Activated CD8-positive, alpha-beta T cell treated with anti-CD3 and anti-CD28 coated beads for 36 hours (primary cell): ENCODE measurements around the gene KCNE4. TPM values are rescaled to one million over a fixed set of nuclear protein-coding genes. Genes with fewer than 3 reads are reported as not detected.

Experiments used
- ATAC-seq: fragments of 200-7000 bp; cut with Tn5 transposase; one replicate; pipeline ENCODE4 v1.10.0; 2021; ENCODE audit warnings: mild to moderate bottlenecking, moderate library complexity
- CTCF ChIA-PET: fragments of 350-600 bp; sonication (Branson Sonifier 250); formaldehyde crosslinking; loops from one replicate; lab custom pipeline; 2021; ENCODE audit warnings: antibody characterized with exemption; lab: Charles Lee
- POLR2A ChIA-PET: fragments of 350-600 bp; sonication (Branson Sonifier 250); formaldehyde crosslinking; loops from one replicate; lab custom pipeline; 2021; ENCODE audit warnings: antibody characterized with exemption; lab: Charles Lee
- DNase-seq: peaks from one replicate; pipeline ENCODE4 v3.0.0-alpha.2; 2020
- H3K27ac Mint-ChIP-seq: one replicate; pipeline ENCODE4 v1.8.0; 2021; ENCODE audit warnings: mild to moderate bottlenecking, mixed read lengths
- H3K27me3 Mint-ChIP-seq: one replicate; pipeline ENCODE4 v1.8.0; 2021; ENCODE audit warnings: mixed read lengths
- H3K36me3 Mint-ChIP-seq: one replicate; pipeline ENCODE4 v1.8.0; 2021; ENCODE audit warnings: low read depth, mixed read lengths
- H3K4me1 Mint-ChIP-seq: one replicate; pipeline ENCODE4 v1.8.0; 2021; ENCODE audit warnings: low read depth, mixed read lengths
- H3K4me3 Mint-ChIP-seq: one replicate; pipeline ENCODE4 v1.8.0; 2021; ENCODE audit warnings: mild to moderate bottlenecking, moderate library complexity, mixed read lengths
- H3K9me3 Mint-ChIP-seq: one replicate; pipeline ENCODE4 v1.8.0; 2021; ENCODE audit warnings: mixed read lengths
- CTCF ChIP-seq: fragments of 200-600 bp; IDR thresholded peaks from one replicate; pipeline ENCODE4 v1.8.0; 2022; ENCODE audit warnings: antibody characterized with exemption, mild to moderate bottlenecking
- intact Hi-C: fragments of 100-400 bp; cut with micrococcal nuclease; formaldehyde crosslinking; loops from one replicate; pipeline ENCODE4 v1.10.0; 2022
- total RNA-seq, 2 experiments: library from RNA; stranded (reverse); gene quantifications; one replicate each; pipeline ENCODE4 v1.2.3, GENCODE V29; 2021

Gene KCNE4
- total RNA-seq, 2 experiments from 2014 or later, result not detected

- DNase-seq, result no peak
- H3K4me3 Mint-ChIP-seq, result no peak overlapping the region
- no peaks in the 10 kb centered on the region for H3K36me3 Mint-ChIP-seq
- no peak for TF ChIP-seq CTCF
- CTCF ChIA-PET, result no interaction called here
- no peaks in the 10 kb centered on the region for H3K27me3 Mint-ChIP-seq
- H3K9me3 Mint-ChIP-seq, result no peaks in the 10 kb centered on the region
- H3K27ac Mint-ChIP-seq, result no peak overlapping the region
- no peaks in the 10 kb centered on the region for H3K4me1 Mint-ChIP-seq
- ATAC-seq, result no peak
- POLR2A ChIA-PET, result no interaction called here
- intact Hi-C loops, result no loop called here
These were observed 16.1 kb downstream of the KCNE4 start for GRCh38 chr2:223068071-223068470.

- Mint-ChIP-seq H3K9me3 (no peaks in the 10 kb centered on the region), H3K4me1 (no peaks in the 10 kb centered on the region), H3K4me3 (no peak overlapping the region), H3K36me3 (no peaks in the 10 kb centered on the region), H3K27ac (no peak overlapping the region), H3K27me3 (no peaks in the 10 kb centered on the region)
- ATAC-seq (no peak), DNase-seq (no peak)
- ChIA-PET CTCF (no interaction called here), POLR2A (no interaction called here)
- intact Hi-C loops, result no loop called here
- no peak for TF ChIP-seq CTCF
These were observed 17.5 kb downstream of the KCNE4 start for GRCh38 chr2:223069465-223069864.

- CTCF ChIA-PET, result no interaction called here
- POLR2A ChIA-PET, result no interaction called here
- no peaks in the 10 kb centered on the region for H3K4me1 Mint-ChIP-seq
- H3K36me3 Mint-ChIP-seq, result no peaks in the 10 kb centered on the region
- ATAC-seq (no peak), DNase-seq (no peak)
- no peak for TF ChIP-seq CTCF
- no peaks in the 10 kb centered on the region for H3K9me3 Mint-ChIP-seq
- no peaks in the 10 kb centered on the region for H3K27me3 Mint-ChIP-seq
- intact Hi-C loops, result no loop called here
- no peak overlapping the region for H3K27ac Mint-ChIP-seq
- H3K4me3 Mint-ChIP-seq, result no peak overlapping the region
These were observed 18.0 kb downstream of the KCNE4 start for GRCh38 chr2:223069988-223070387.

GRCh38 chr2:223071139-223071538 is 19.1 kb downstream of the KCNE4 start:
- peaks cover 2% of the 10 kb centered on the region for H3K9me3 Mint-ChIP-seq
- DNase-seq (no peak), ATAC-seq (no peak)
- H3K4me1 Mint-ChIP-seq, result no peaks in the 10 kb centered on the region
- ChIA-PET CTCF (no interaction called here), POLR2A (interaction anchor here (0.6 kb wide), 1 partner anchor 10 kb away, joined by 3 read pairs; no protein-coding TSS in a partner anchor)
- no peak for TF ChIP-seq CTCF
- intact Hi-C loops, result no loop called here
- H3K36me3 Mint-ChIP-seq, result no peaks in the 10 kb centered on the region
- H3K27me3 Mint-ChIP-seq, result no peaks in the 10 kb centered on the region
- H3K27ac Mint-ChIP-seq, result no peak overlapping the region
- H3K4me3 Mint-ChIP-seq, result no peak overlapping the region

GRCh38 chr2:223072826-223073225 is 20.8 kb downstream of the KCNE4 start:
- Mint-ChIP-seq H3K4me1 (no peaks in the 10 kb centered on the region), H3K4me3 (no peak overlapping the region), H3K27ac (no peak overlapping the region), H3K9me3 (peaks cover 2% of the 10 kb centered on the region), H3K36me3 (no peaks in the 10 kb centered on the region), H3K27me3 (no peaks in the 10 kb centered on the region)
- no peak for ATAC-seq
- POLR2A ChIA-PET, result no interaction called here
- TF ChIP-seq CTCF, result no peak
- DNase-seq, result no peak
- CTCF ChIA-PET, result no interaction called here
- intact Hi-C loops, result no loop called here
